Measurements from ENCODE around the gene PLB1. TPM values are rescaled to one million over a fixed set of nuclear protein-coding genes. Genes with fewer than 3 reads are reported as not detected.

Gene PLB1
- total RNA-seq, 1 experiment from 2014 or later = 7.4 TPM

DNA sequence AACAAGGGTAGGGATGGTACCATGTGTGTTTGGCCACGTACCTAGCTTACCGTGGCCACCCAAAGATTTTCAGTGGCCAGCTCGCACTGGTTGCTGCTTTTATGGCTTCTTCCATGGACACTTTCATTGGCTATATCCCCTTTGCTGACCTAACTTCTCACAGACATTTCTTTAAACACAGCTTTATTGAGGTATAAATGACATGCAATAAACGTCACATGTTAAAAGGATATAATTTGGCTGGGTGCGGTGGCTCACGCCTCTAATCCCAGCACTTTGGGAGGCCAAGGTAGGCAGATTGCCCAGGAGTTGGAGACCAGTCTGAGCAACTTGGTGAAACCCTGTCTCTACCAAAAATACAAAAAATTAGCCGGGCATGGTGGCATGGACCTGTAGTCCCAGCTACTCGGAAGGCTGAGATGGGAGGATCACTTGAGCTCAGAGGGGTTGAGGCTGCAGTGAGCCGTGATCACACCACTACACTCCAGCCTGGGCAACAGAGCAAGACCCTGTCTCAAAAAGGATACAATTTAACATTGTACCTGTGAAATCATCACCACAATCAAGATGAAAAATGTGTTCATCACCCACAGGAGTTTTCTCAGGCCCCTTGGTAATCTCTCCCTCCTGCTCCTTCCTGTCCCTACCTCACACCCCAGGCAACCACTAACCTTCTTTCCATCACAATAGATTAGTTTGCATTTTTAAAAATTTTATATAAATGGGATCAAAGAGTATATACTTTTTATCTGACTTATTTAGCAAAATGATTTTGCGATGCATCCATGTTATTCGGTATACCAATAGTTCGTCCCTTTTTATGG is 127.9 kb downstream of the PLB1 start:
- in situ Hi-C loops (cut with HindIII; ENCODE audit: low pct_unique_long_range_greater_than_20kb, low sequenced_read_pairs) = no loop called here
- DNase-seq (ENCODE audit: low read depth, low spot score) = no peak

DNA sequence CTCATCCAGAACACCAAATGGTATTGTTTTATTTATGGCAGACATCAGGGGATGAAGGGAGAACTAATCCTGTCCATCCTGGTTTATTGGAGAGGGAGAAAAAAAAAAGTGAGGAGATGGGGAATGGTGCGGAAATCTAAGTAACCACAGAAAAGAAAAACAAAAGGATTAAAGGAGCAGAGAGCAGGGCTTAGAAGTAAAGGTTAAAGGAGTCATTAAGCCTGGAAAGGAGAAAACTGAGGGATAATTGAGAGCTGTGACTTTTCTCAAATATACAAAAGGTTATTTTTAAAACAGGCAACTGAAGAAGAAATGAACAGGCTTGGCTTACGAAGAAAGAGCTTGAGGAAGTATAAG is 128.6 kb downstream of the PLB1 start:
- peak; percentile 52 for DNase-seq (ENCODE audit: low read depth, low spot score)
- in situ Hi-C loops (cut with HindIII; ENCODE audit: low pct_unique_long_range_greater_than_20kb, low sequenced_read_pairs) = no loop called here

DNA sequence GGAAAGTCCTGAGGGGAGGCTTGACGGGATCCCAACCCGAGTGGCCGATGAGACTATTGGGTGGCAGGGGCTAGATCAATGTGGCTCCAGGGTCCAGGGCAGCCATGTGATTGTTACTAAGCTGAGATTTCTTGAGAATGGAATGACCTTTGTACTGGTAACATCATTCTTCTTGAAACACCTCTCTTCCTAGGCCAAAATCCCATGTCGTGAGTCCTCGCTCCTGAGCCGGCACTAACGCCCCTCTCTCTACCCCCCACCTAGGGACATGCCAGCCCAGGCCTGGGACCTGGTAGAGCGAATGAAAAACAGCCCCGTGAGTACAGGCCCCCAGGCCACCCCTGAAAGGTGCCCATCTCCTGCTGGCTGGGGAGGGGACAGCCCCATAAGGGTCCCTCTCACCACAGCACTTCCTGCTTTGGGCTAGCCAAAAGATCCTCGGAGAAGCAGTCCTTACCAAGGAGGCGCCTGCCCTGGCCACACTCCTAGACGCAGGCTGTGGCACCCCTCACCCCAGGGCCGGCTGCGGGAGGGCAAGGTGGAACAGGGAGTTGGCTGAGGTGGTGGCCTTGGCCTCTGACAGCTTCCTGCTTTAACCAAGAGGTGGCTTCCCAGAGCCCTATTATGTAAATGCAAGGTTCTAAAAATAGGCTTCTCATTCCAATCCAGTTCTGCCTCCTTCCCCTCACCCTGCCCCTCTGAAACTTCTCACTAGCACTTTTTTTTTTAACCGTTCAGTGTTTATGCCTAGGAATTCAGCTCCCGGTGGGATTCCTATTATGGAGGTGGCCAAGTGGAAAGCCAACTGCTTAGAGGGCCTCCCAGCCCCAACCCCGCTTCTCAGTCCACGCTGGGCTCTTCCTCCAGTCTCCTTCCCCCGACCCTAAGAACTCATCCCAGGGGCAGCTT is 129.2 kb downstream of the PLB1 start:
- peak; percentile 20 for DNase-seq (ENCODE audit: low read depth, low spot score)
- in situ Hi-C loops (cut with HindIII; ENCODE audit: low pct_unique_long_range_greater_than_20kb, low sequenced_read_pairs) = no loop called here

DNA sequence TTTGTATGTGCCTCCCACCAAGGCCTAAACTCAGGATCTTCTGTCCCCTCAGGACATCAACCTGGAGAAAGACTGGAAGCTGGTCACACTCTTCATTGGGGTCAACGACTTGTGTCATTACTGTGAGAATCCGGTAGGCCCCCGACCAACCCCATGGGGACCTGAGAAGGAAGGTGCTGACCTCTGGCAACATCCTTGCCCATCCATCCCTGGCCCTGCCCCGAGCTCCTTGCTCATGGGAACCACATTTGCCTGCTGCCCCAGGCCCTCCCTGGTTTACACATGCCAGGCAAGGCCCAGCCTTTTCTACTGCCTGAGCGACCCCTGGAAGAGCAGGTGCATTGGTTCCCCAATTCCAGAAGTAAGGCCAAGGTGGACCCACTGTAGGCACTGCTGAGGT is 130.5 kb downstream of the PLB1 start:
- DNase-seq (ENCODE audit: low read depth, low spot score) = no peak
- in situ Hi-C loops (cut with HindIII; ENCODE audit: low pct_unique_long_range_greater_than_20kb, low sequenced_read_pairs) = no loop called here

DNA sequence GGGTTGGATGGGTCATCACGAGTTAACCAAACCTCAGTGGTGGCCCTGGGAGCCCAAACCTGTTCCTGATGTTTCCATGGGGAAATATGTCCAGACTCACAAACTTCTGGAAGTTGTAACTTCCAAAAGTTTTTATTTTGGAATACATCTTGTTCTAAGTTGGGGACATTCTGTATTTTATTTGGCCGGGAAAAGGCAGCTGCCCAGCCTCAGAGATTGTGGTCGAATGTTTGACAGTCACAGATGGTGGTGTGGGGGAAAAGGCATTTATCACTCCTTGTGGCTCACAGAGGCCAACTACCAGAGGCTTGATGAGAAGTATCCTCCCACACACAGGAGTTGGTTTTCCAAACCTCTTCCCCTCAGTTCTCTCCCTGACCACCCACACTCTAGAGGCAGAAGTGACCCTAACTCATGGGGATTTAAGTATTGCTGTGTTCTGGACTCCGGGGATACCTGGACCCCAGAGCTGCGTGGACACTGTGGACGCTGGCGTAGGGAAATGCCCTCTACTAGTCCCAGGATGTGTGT is 131.1 kb downstream of the PLB1 start:
- no peak for DNase-seq (ENCODE audit: low read depth, low spot score)
- in situ Hi-C loops (cut with HindIII; ENCODE audit: low pct_unique_long_range_greater_than_20kb, low sequenced_read_pairs) = no loop called here

DNA sequence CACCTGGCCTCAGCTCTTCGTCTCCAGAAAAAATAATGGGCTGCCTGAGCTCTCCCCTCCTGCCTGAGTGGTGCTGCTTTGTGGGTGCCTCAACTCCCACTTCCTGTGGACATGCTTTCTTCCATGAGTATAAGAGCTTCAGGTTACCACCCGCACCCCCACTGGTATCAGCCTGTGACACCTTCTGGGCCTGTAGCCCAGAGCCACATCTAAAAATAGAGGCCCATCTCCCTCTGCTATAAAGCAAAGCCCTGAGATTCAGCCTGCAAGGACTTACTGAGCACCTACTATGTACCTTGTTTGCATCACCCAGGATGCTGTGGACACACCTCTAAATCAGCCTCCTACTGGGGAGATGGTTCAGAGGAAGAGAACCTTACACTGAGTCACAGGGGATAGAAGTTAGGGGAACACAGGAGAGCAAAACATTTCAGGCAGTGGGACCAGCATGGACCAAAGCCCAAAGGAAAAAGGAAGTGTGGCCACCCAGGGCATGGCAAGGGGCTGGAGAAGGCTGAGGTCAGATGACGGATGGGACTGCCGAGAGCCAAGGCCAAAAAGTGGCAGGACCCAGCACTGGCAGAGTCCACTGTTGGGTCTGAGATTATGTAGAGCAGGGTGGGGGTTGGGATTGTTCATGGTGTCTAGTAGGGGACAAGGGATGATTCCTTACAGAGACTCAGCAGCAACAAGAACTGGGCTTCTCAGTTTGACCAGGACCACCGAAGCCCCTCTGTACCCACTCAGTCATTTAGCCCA is 132.0 kb downstream of the PLB1 start:
- no peak for DNase-seq (ENCODE audit: low read depth, low spot score)
- in situ Hi-C loops (cut with HindIII; ENCODE audit: low pct_unique_long_range_greater_than_20kb, low sequenced_read_pairs) = no loop called here

DNA sequence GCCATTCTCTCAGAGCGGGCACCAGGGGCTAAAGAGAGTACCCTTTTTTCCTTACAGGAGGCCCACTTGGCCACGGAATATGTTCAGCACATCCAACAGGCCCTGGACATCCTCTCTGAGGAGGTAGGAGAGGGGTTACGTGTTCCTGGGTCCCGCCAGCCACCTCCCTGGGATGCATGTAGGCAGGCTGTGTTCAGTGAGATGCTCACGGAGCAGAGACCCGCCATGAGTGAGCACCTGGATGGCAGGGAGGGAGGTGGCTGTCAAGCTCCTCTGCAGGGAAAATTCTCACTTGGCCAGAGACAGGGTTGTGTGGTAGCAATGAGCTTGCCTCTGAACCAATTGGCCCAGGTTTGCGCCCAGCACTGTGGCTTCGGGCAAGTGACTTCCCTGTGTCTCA is 132.6 kb downstream of the PLB1 start:
- DNase-seq (ENCODE audit: low read depth, low spot score) = no peak
- in situ Hi-C loops (cut with HindIII; ENCODE audit: low pct_unique_long_range_greater_than_20kb, low sequenced_read_pairs) = no loop called here

DNA sequence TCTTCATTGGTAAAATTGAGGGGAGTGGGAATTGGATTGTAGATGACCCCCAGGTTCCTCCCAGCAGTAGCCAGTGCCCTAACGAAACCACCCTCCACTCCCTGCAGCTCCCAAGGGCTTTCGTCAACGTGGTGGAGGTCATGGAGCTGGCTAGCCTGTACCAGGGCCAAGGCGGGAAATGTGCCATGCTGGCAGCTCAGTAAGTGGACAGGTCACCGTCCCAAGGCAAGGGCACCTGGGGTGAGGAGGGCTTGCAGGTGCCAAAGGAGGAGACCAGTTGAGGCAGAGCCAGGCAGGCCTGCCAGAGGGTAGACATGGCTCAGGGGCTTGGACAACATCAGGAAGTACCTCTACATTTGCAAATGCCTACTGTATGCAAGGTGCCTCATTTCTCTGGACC is 133.1 kb downstream of the PLB1 start:
- in situ Hi-C loops (cut with HindIII; ENCODE audit: low pct_unique_long_range_greater_than_20kb, low sequenced_read_pairs) = no loop called here
- DNase-seq (ENCODE audit: low read depth, low spot score) = no peak

DNA sequence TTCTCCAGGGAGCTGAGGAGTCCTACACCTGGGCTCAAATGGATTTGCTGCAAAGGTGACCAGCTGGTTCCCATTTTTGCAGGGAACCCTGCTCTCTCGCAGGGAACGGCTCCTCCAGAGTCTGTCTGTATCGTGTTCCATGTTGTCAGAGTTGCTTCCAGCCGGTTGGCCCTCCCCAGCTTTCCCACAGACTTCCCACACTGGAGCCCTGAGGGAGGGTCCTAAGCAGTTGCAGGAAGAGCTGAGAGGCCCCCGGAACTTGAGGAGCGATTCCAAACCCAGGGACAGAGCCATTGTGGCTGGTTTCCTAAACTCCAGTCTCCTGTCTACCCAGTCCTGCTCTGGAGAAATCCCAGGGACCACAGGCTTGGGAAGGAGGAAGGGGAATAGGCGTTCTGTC is 134.1 kb downstream of the PLB1 start:
- in situ Hi-C loops (cut with HindIII; ENCODE audit: low pct_unique_long_range_greater_than_20kb, low sequenced_read_pairs) = no loop called here
- no peak for DNase-seq (ENCODE audit: low read depth, low spot score)

DNA sequence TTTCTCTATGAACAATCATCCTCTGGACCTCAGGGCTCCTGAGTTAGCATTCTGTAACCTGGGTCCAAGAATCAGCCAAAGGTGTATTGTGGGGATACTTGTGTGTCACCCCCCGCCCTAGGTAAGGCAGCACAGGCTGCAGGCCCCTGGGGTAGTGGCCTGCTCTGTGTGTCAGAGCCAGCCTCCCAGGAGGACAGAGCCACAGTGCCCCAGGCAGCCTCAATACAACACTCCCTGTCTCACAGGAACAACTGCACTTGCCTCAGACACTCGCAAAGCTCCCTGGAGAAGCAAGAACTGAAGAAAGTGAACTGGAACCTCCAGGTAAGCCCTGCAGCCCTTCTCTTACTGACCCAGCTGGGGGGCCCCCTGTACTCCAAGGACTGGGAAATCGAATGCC is 134.5 kb downstream of the PLB1 start:
- DNase-seq (ENCODE audit: low read depth, low spot score) = no peak
- in situ Hi-C loops (cut with HindIII; ENCODE audit: low pct_unique_long_range_greater_than_20kb, low sequenced_read_pairs) = no loop called here

DNA sequence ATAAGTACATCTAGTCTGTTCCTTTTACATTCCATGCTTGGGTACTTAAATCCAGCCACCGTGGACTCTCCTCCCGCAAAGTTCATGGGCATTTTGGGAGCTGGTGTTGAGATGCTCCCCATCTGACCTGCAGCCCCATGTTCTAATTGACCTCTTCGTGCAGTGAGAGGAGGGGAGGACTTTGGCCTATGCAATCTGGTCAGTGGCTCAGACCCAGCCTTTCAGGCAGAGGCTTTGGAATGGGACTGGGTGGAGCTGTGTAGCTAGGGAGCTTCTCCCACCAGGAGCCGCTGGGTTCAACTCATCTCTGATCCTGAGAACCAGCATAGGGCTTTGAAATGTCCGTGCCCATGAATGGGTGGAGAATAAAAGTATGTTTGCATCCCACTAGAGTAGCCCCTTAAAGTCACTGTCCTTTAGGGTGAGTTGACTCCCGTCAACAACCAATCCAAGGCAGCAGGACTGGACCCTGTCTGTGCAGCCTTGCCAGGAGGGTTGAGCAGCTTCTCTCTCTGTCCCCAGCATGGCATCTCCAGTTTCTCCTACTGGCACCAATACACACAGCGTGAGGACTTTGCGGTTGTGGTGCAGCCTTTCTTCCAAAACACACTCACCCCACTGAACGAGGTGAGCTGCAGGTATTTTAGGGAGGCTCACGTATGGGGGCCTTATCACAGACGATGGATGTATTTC is 135.8 kb downstream of the PLB1 start:
- DNase-seq (ENCODE audit: low read depth, low spot score) = no peak
- in situ Hi-C loops (cut with HindIII; ENCODE audit: low pct_unique_long_range_greater_than_20kb, low sequenced_read_pairs) = no loop called here

DNA sequence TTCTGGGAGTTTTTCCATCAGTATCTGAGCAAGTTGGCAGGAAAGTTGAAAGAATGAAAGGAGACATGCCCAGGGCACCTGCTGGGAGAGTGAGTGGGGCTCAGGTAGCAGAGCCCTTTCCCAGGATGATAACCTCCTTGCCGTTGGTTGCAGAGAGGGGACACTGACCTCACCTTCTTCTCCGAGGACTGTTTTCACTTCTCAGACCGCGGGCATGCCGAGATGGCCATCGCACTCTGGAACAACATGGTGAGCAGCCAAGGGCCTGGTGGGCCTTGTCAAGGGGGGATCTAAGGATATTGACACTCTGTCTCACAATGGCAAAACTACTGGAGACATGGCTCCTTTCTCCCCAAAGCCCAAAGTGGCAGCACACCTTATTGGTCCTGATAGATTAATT is 136.9 kb downstream of the PLB1 start:
- no peak for DNase-seq (ENCODE audit: low read depth, low spot score)
- in situ Hi-C loops (cut with HindIII; ENCODE audit: low pct_unique_long_range_greater_than_20kb, low sequenced_read_pairs) = no loop called here

DNA sequence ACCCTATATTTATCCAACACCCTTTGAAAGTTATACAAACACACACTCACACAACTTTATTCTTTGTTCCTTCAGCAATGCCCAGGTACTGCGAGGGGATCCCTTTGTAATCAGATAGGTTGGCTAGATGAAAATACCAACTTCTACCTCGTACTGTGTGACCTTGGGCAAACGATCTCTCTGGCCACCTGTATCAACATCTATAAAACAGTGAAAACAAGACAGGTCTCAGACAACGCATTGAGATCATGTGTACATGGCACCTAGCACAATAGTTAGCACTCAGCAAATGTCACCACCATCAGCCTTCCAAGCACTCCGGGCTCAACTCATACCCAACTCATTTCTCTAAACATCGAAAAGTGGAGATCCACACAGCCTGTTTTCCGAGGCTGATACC is 137.3 kb downstream of the PLB1 start:
- in situ Hi-C loops (cut with HindIII; ENCODE audit: low pct_unique_long_range_greater_than_20kb, low sequenced_read_pairs) = no loop called here
- no peak for DNase-seq (ENCODE audit: low read depth, low spot score)

DNA sequence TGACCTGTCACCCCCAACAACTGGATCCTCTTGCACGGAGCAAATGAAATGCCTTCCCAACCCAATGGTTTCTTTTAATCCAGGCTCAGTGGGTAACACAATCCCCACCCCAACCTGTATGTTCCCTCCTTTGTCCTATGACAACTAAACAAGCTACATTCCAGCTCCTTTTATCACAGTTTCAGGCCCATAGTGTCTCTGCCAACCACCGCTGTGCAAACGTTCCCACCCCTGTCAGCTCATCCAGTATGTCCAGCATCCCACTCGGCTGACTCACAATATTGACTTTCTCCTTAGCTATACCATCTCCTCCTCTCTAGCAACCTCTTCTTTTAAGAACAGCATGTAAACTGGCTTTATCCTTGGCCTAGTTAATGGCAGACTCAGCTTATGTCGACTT is 137.9 kb downstream of the PLB1 start:
- in situ Hi-C loops (cut with HindIII; ENCODE audit: low pct_unique_long_range_greater_than_20kb, low sequenced_read_pairs) = no loop called here
- DNase-seq (ENCODE audit: low read depth, low spot score) = no peak

DNA sequence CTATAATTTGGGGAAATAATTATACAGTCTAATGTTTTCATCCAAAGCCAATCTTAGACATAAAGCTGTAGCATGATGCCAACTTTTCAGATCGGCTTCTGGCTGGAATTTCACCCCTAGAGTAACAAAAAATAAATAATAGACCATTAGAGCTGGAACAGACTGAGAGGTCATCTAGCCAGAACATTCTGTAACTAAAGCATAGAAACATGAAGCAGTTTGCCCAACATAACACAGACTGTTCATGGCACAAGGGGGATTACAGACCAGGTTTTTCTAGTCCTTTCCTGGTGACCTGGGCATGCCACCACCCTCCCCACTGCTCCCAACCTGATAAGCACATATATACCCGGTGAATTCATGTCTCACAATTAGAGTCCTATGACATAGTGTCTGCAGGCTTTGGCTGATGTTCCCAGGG is 139.3 kb downstream of the PLB1 start:
- DNase-seq (ENCODE audit: low read depth, low spot score) = no peak
- in situ Hi-C loops (cut with HindIII; ENCODE audit: low pct_unique_long_range_greater_than_20kb, low sequenced_read_pairs) = no loop called here

DNA sequence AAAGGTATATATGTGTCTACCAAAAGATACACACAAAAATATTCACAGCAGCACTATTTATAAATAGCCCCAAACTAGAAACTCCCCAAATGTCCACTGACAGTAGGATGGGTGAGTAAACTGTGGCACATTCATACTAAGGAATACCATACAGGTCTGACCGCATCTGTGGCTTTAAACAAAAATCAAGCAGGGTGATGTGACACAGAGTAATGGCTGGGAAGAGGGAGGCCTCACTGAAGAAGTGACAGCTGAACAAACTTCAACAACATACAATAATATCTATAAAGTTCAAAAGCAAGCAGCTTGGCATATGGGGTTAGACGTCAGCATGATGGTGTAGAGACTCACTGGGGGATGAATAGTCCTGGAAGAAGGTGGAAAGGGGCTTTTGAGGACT is 140.6 kb downstream of the PLB1 start:
- DNase-seq (ENCODE audit: low read depth, low spot score) = no peak
- in situ Hi-C loops (cut with HindIII; ENCODE audit: low pct_unique_long_range_greater_than_20kb, low sequenced_read_pairs) = no loop called here
